ENCODE measurements around the gene PPP2R2B.

- TF ChIP-seq CTCF (IDR thresholded peaks at IDR 0.05; ENCODE audit: extremely low read depth in 1 of 2, insufficient read depth in 1 of 2, low read depth in 1 of 2, low read length in 2 of 2) (no peak), POLR2A (IDR thresholded peaks at IDR 0.05; ENCODE audit: low read depth, low read length) (no peak)
Observed at GRCh38 chr5:146690880-146691355, 187.6 kb downstream of the PPP2R2B start.
